CD4-positive, alpha-beta T cell treated with Interleukin-4 for 4 hours (primary cell): ENCODE data around the gene BCL2L12.

ENCODE experiments used
- DNase-seq: peaks from one replicate; pipeline ENCODE4 v3.0.0-alpha.2; 2020

The BCL2L12 gene

GRCh38 chr19:49642492-49643035 is 23.2 kb upstream of the BCL2L12 start:
- no peak for DNase-seq

GRCh38 chr19:49643466-49643865 is 22.3 kb upstream of the BCL2L12 start:
- no peak for DNase-seq

GRCh38 chr19:49645592-49645991 is 20.1 kb upstream of the BCL2L12 start:
- DNase-seq: no peak

- DNase-seq: no peak
Measured at GRCh38 chr19:49645995-49646394, 19.7 kb upstream of the BCL2L12 start.

- no peak for DNase-seq
Measured at GRCh38 chr19:49646586-49646985, 19.1 kb upstream of the BCL2L12 start.

GRCh38 chr19:49651029-49651819 is 14.5 kb upstream of the BCL2L12 start:
- DNase-seq: no peak

- no peak for DNase-seq
Measured at GRCh38 chr19:49651820-49652550, 13.7 kb upstream of the BCL2L12 start.

GRCh38 chr19:49652551-49653465 is 12.9 kb upstream of the BCL2L12 start:
- no peak for DNase-seq

- DNase-seq: no peak
Measured at GRCh38 chr19:49653466-49653806, 12.3 kb upstream of the BCL2L12 start.

GRCh38 chr19:49654581-49654980 is 11.2 kb upstream of the BCL2L12 start:
- no peak for DNase-seq

GRCh38 chr19:49655570-49656455 is 9.9 kb upstream of the BCL2L12 start:
- DNase-seq: no peak

GRCh38 chr19:49656456-49657109 is 9.2 kb upstream of the BCL2L12 start:
- no peak for DNase-seq

GRCh38 chr19:49657493-49658138 is 8.1 kb upstream of the BCL2L12 start:
- no peak for DNase-seq

GRCh38 chr19:49658139-49658517 is 7.6 kb upstream of the BCL2L12 start:
- DNase-seq: no peak

- no peak for DNase-seq
Measured at GRCh38 chr19:49658566-49659442, 6.9 kb upstream of the BCL2L12 start.

GRCh38 chr19:49660338-49660961 is 5.3 kb upstream of the BCL2L12 start:
- no peak for DNase-seq

- DNase-seq: no peak
Measured at GRCh38 chr19:49662011-49662410, 3.7 kb upstream of the BCL2L12 start.

GRCh38 chr19:49663224-49663623 is 2.5 kb upstream of the BCL2L12 start:
- DNase-seq: no peak
